ENCODE data around the gene MXD1. TPM values are rescaled to one million over a fixed set of nuclear protein-coding genes. Genes with fewer than 3 reads are reported as not detected.

The MXD1 gene
- polyA plus RNA-seq, 3 donors = 83.1 to 247 (median 112) TPM

- H3K4me3 Mint-ChIP-seq = peak overlapping the region in 1 of 2 donors; percentile 43
- H3K4me1 Mint-ChIP-seq = peaks cover 37% of the 10 kb centered on the region
- intact Hi-C loops (cut with micrococcal nuclease) = loop anchor here (2.0 to 5.0 kb wide), 4 partner anchors 38 to 157 kb away; no protein-coding TSS in a partner anchor
- H3K9me3 Mint-ChIP-seq = peaks cover 0 to 8% (median 4%) of the 10 kb centered on the region in 7 donors
- peak in 1 of 3 donors; percentile 81 for DNase-seq
- H3K36me3 ChIP-seq (replicated peaks in 1 of 2; ENCODE audit: control insufficient read depth in 1 of 2, insufficient read depth in 2 of 2, low read length in 2 of 2) = no peaks in the 10 kb centered on the region
- peak overlapping the region; percentile 31 for H3K4me2 ChIP-seq (replicated peaks; ENCODE audit: extremely low read depth, low read length, poor library complexity, severe bottlenecking)
- H3K4me1 ChIP-seq (ENCODE audit: control insufficient read depth in 1 of 2, insufficient read depth in 2 of 2, low read length in 2 of 2) = peaks cover 31 to 35% of the 10 kb centered on the region in 2 donors
- no peaks in the 10 kb centered on the region for H3K9me3 ChIP-seq (replicated peaks in 1 of 2; ENCODE audit: control insufficient read depth in 1 of 2, insufficient read depth in 1 of 2, low read length in 2 of 2)
- peak overlapping the region; percentile 33 for H2AFZ ChIP-seq (ENCODE audit: insufficient read depth, low read depth, low read length, poor library complexity, severe bottlenecking)
- peak overlapping the region in 1 of 3 experiments; percentile 33 for H3K4me3 ChIP-seq (replicated peaks in 1 of 3; ENCODE audit: low read depth in 2 of 3, low read length in 3 of 3)
- peak overlapping the region; percentile 93 to 96 (median 95) for H3K27ac Mint-ChIP-seq
- H4K20me1 ChIP-seq (ENCODE audit: insufficient read depth, low read length) = no peaks in the 10 kb centered on the region
- peaks cover 4% of the 10 kb centered on the region in 2 donors for H3K36me3 Mint-ChIP-seq
- WGBS (ENCODE audit: insufficient coverage) = 69% methylated on average over 3 of the region's 3 CpGs
- H3K79me2 ChIP-seq (ENCODE audit: insufficient read depth, low read length) = no peaks in the 10 kb centered on the region
- H3K9ac ChIP-seq (ENCODE audit: insufficient read depth, low read length, poor library complexity, severe bottlenecking) = peak overlapping the region; percentile 44
- H3K27me3 Mint-ChIP-seq (ENCODE audit: low read depth in 3 of 3) = peaks cover 0 to 2% (median 0%) of the 10 kb centered on the region in 3 donors
- H3K27ac ChIP-seq (ENCODE audit: low read depth in 1 of 2, low read length in 2 of 2) = peak overlapping the region; percentile 48 to 90
- no peak for TF ChIP-seq CTCF (IDR thresholded peaks at IDR 0.05)
- H3K27me3 ChIP-seq (ENCODE audit: control insufficient read depth in 2 of 2, insufficient read depth in 2 of 2, low read length in 2 of 2) = no peaks in the 10 kb centered on the region
These were observed 70.3 kb downstream of the MXD1 start for GRCh38 chr2:69985216-69985615.

GRCh38 chr2:69985688-69986087 is 70.8 kb downstream of the MXD1 start:
- DNase-seq = peak; percentile 97 to 100 (median 97)
- peak; percentile 42 for TF ChIP-seq CTCF (IDR thresholded peaks at IDR 0.05)
- H3K79me2 ChIP-seq (ENCODE audit: insufficient read depth, low read length) = no peaks in the 10 kb centered on the region
- peak overlapping the region; percentile 32 for H3K4me2 ChIP-seq (replicated peaks; ENCODE audit: extremely low read depth, low read length, poor library complexity, severe bottlenecking)
- H3K27ac Mint-ChIP-seq = peak overlapping the region; percentile 93 to 96 (median 95)
- WGBS (ENCODE audit: insufficient coverage) = 0% methylated on average over 7 of the region's 10 CpGs
- H3K4me1 ChIP-seq (ENCODE audit: control insufficient read depth in 1 of 2, insufficient read depth in 2 of 2, low read length in 2 of 2) = peaks cover 31 to 35% of the 10 kb centered on the region in 2 donors
- peaks cover 37% of the 10 kb centered on the region for H3K4me1 Mint-ChIP-seq
- peak overlapping the region; percentile 58 to 90 for H3K27ac ChIP-seq (ENCODE audit: low read depth in 1 of 2, low read length in 2 of 2)
- peak overlapping the region; percentile 44 for H3K9ac ChIP-seq (ENCODE audit: insufficient read depth, low read length, poor library complexity, severe bottlenecking)
- no peaks in the 10 kb centered on the region for H3K36me3 ChIP-seq (replicated peaks in 1 of 2; ENCODE audit: control insufficient read depth in 1 of 2, insufficient read depth in 2 of 2, low read length in 2 of 2)
- H3K36me3 Mint-ChIP-seq = peaks cover 4% of the 10 kb centered on the region in 2 donors
- H3K9me3 Mint-ChIP-seq = peaks cover 0 to 8% (median 4%) of the 10 kb centered on the region in 7 donors
- peak overlapping the region; percentile 34 for H2AFZ ChIP-seq (ENCODE audit: insufficient read depth, low read depth, low read length, poor library complexity, severe bottlenecking)
- H4K20me1 ChIP-seq (ENCODE audit: insufficient read depth, low read length) = no peaks in the 10 kb centered on the region
- H3K27me3 Mint-ChIP-seq (ENCODE audit: low read depth in 3 of 3) = peaks cover 0 to 2% (median 0%) of the 10 kb centered on the region in 3 donors
- no peaks in the 10 kb centered on the region for H3K9me3 ChIP-seq (replicated peaks in 1 of 2; ENCODE audit: control insufficient read depth in 1 of 2, insufficient read depth in 1 of 2, low read length in 2 of 2)
- H3K27me3 ChIP-seq (ENCODE audit: control insufficient read depth in 2 of 2, insufficient read depth in 2 of 2, low read length in 2 of 2) = no peaks in the 10 kb centered on the region
- H3K4me3 Mint-ChIP-seq = peak overlapping the region; percentile 20 to 47
- intact Hi-C loops (cut with micrococcal nuclease) = loop anchor here (2.0 to 5.0 kb wide), 4 partner anchors 39 to 157 kb away; no protein-coding TSS in a partner anchor
- H3K4me3 ChIP-seq (replicated peaks in 1 of 3; ENCODE audit: low read depth in 2 of 3, low read length in 3 of 3) = peak overlapping the region in 1 of 3 experiments; percentile 33

Data from CD14-positive monocyte (primary cell).